ENCODE data around the gene HSPB8.
A peak's percentile ranks its signal among the peaks of the same experiment; 100 is the strongest.

Gene HSPB8

GRCh38 chr12:119177724-119178380 lies 879 bp upstream of the HSPB8 start:
- no peak for TF ChIP-seq CTCF (IDR thresholded peaks at IDR 0.05)
- Histone ChIP-seq H3K4me3 (no peak overlapping the region), H3K27ac (peak overlapping the region; percentile 95 to 97)
- DNase-seq (ENCODE audit: low spot score) = no peak

DNA sequence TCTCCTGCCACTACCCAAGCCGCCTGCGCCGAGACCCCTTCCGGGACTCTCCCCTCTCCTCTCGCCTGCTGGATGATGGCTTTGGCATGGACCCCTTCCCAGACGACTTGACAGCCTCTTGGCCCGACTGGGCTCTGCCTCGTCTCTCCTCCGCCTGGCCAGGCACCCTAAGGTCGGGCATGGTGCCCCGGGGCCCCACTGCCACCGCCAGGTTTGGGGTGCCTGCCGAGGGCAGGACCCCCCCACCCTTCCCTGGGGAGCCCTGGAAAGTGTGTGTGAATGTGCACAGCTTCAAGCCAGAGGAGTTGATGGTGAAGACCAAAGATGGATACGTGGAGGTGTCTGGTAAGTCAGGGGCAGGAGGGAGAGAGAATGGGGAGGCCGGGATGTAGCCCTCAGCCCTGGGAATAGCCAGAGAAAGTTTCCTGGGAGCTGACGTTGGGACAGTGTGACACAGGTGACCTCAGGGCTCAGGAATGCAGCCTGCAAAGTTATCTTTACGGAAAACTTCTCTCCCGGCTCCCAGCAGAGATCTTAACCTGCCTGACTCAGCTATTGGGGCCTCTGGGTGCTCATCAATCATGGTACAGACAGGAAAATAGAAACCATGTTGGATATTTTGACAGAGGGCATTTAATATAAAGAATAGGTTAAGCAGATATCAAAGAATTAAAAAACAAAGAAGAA lies 747 bp downstream of the HSPB8 start:
- peak overlapping the region; percentile 80 for H3K4me3 ChIP-seq
- no peak for DNase-seq (ENCODE audit: low spot score)
- no peak for TF ChIP-seq CTCF (IDR thresholded peaks at IDR 0.05)
- peak overlapping the region; percentile 95 to 97 for H3K27ac ChIP-seq

DNA sequence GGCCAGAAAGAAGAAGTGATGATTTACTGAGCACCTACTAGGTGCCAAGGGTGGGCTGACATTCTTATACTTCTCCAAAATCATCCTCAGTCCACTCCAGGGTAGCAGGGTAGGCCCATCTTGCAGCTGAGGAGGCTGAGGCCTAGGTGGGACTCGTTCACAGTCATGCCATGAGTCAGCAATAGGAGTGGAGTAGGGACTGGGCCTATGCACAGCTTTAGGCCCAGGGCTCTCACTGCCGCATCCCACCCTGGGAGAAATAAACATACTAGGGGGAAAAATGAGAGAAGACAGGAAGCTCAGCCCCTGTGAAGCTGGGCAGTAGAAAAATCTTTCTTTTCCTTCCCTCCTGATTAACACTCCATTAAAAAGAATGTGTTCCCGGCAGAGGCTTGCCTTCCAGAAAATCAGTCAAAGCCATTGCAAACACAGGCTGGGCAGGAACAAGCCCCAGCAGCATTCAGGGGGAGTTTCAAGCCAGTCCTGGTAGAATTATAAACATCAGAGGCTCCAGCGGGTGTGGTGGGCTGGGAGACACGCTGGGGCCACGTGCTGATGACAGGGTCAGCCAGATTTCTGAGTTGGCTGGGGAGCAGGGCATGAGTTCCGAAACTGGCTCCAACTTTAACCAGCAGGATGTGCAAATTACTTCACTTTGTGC lies 1.8 kb downstream of the HSPB8 start:
- no peak for TF ChIP-seq CTCF (IDR thresholded peaks at IDR 0.05)
- no peak for DNase-seq (ENCODE audit: low spot score)
- Histone ChIP-seq H3K4me3 (peak overlapping the region; percentile 80), H3K27ac (peak overlapping the region; percentile 95 to 97)

GRCh38 chr12:119181202-119181601 lies 2.5 kb downstream of the HSPB8 start:
- no peak for TF ChIP-seq CTCF (IDR thresholded peaks at IDR 0.05)
- H3K27ac ChIP-seq = peak overlapping the region; percentile 95 to 97
- H3K4me3 ChIP-seq = peak overlapping the region; percentile 80
- DNase-seq (ENCODE audit: low spot score) = no peak

DNA sequence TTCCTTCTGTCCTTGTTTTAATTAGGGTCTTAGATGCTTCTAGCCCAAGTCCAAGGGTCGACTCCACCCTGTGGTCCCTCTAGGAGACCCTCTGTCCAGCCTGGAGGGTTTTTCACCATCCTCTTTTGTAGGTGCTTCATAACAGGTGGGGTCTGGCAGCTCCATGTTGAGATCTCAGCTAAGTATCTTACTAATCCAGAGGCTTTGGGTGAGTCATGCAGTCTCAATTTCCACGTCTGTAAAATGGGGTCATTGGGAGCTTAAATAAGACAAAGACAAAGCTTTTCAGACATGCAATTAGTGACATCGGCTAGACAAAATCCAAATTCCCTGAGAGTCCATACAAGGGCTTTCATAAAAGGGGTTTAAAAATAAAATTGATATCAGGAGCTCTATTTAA lies 3.2 kb downstream of the HSPB8 start:
- no peak for TF ChIP-seq CTCF (IDR thresholded peaks at IDR 0.05)
- H3K27ac ChIP-seq = peak overlapping the region; percentile 95 to 97
- H3K4me3 ChIP-seq = peak overlapping the region; percentile 80
- DNase-seq (ENCODE audit: low spot score) = no peak

- Histone ChIP-seq H3K27ac (peak overlapping the region; percentile 95 to 97), H3K4me3 (peak overlapping the region; percentile 80)
- DNase-seq (ENCODE audit: low spot score) = no peak
- TF ChIP-seq CTCF (IDR thresholded peaks at IDR 0.05) = no peak
These were observed 4.2 kb downstream of the HSPB8 start for GRCh38 chr12:119182701-119183493.
